NCI-H345 treated with DMSO at 0.1 percent for 48 hours (cell line): Measurements from ENCODE around the gene IAPP.
"Not testable (repeated sequence)": the region's sequence is repeated elsewhere in the genome, so short reads cannot be mapped to it uniquely, and the experiment has no call there.

ENCODE experiments used
- DNase-seq: peaks from one replicate; lab custom pipeline; 2025; ENCODE audit not compliant: unreplicated experiment; lab: John Stamatoyannopoulos, UW

Gene IAPP

DNA sequence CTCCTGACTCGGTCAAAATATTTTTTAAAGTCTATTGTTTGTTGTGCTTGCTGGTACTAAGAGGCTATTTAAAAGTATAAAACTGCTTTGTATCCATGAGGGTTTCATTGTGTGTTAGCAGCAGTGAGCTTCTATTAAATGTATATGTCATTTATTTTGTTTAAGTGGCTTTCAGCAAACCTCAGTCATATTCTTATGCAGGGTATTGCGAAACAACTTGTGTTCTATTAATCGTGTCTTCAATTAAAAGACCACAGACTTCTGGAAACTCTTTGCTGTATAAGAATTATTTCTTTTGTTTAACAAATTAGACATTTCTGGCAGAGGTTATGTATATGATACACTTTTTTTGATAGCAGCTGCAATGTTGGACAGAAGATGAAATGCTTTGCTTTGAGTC is 6.5 kb downstream of the IAPP start:
- no peak for DNase-seq

DNA sequence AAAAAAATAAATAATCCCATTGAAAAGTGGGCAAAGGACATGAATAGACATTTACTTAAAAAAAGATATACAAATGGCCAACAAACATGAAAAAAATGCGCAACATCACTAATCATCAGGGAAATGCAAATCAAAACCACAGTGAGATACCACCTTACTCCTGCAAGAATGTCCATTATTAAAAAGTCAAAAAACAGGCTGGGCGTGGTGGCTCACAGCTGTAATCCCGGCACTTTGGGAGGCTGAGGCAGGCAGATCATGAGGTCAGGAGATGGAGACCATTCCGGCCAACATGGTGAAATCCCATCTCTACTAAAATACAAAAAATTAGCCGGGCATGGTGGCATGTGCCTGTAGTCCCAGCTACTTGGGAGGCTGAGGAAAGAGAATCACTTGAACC is 8.6 kb downstream of the IAPP start:
- DNase-seq: not testable (repeated sequence)

DNA sequence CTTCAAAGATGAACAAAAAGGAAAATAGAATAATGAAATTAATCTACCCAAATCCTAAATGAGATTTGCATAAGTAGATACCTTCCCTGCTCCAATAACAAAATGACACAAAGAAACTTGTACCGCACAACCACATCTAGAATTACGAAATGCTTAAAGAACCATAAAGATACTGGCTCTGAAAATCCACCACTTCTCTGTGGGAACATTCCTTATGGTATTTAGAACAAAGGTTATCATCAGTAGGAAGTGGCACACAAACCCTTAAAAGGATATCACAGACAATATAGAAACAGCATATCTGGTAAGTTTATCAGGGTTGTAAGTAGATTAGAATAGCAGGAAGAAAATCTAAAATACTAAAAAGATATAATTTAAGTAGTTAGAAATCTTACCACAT is 11.6 kb downstream of the IAPP start:
- no peak for DNase-seq

DNA sequence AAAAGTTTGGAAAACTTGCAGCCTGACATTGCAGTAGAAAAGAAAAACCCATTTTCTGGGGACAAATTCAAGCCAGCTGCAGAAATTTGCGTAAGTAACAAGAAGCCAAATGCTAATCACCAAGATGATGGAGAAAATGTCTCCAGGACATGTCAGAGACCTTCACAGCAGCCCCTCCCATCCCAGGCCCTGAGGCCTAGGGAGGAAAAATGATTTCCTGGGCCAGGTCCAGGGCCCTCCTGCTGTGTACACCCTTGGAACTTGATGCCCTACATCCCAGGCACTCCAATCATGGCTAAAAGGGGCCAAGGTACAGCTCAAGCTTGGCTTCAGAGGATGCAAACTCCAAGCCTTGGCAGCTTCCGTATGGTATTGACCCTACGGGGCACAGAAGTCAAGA is 14.5 kb downstream of the IAPP start:
- no peak for DNase-seq

DNA sequence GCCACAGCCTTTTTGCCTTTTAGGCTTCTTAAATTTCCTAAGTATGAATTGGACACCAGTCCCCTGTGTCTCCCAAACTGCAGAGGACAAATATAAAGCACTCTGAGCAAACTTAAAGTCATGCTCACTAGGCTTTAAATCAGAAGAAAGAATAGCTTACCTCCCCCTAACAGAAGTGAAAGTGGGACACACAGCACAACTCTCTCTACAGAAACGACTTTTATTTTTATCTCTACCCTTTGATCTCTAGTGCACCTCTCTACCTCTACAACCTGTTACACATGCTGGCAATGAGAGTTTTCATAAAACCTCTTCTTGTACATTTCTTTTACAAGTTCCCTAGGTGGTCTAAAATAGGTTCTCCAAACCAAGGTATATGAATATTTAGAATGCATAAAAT is 19.7 kb downstream of the IAPP start:
- DNase-seq: no peak

DNA sequence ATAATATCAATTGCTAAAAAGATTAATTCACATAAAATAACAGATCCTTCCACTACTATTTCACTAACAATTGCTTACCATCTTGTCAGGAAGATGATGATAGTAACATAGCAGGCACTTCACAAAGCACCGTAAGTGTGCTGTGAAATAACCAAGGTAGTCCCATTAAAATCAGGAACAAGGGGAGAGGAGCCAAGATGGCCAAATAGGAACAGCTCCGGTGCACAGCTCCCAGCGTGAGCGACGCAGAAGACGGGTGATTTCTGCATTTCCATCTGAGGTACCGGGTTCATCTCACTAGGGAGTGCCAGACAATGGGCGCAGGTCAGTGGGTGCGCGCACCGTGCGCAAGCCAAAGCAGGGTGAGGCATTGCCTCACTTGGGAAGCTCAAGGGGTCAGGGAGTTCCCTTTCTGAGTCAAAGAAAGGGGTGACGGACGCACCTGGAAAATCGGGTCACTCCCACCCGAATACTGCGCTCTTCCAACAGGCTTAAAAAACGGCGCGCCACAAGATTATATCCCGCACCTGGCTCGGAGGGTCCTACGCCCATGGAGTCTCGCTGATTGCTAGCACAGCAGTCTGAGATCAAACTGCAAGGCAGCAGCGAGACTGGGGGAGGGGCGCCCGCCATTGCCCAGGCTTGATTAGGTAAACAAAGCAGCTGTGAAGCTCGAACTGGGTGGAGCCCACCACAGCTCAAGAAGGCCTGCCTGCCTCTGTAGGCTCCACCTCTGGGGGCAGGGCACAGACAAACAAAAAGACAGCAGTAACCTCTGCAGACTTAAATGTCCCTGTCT is 22.3 kb downstream of the IAPP start:
- not testable (repeated sequence) for DNase-seq

DNA sequence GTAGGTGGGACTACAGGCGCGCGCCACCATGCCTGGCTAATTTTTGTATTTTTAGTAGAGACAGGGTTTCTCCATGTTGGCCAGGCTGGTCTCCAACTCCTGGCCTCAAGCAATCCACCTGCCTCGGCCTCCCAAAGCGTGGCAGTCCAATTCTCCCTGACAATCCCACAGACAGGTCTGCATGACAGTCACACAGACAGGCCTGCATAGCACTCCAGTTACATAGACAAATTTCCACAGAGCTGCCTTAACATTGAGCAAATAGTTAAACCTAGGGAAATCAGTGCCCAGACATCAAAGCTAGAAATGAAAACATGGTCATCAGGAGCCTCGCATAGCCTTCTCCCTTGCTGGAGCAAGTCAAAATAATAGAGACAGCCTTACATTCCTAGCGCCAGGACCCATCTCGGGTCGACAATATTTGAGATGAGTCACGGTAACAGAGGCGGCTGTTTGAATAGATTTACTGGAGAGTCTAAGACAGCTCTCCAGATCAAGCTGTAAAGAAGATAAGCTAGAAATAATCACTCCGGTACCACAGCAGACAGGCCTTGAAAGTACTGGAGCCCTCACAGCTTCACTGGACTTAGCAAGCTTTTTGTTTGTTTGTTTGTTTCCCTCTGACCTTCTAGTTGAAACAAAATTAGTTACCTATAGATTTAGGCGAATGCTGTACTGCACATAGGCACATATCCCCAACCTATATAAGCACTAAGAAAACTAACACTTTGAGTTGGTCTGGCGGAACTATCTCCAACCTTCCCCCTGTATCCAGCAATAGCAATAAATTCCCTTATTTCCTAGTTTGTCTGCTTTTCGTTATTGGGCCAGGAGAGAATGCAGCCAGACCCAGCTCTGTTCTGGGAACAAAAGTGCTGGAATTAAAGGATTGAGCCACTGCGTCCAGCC is 40.9 kb downstream of the IAPP start:
- no peak for DNase-seq

DNA sequence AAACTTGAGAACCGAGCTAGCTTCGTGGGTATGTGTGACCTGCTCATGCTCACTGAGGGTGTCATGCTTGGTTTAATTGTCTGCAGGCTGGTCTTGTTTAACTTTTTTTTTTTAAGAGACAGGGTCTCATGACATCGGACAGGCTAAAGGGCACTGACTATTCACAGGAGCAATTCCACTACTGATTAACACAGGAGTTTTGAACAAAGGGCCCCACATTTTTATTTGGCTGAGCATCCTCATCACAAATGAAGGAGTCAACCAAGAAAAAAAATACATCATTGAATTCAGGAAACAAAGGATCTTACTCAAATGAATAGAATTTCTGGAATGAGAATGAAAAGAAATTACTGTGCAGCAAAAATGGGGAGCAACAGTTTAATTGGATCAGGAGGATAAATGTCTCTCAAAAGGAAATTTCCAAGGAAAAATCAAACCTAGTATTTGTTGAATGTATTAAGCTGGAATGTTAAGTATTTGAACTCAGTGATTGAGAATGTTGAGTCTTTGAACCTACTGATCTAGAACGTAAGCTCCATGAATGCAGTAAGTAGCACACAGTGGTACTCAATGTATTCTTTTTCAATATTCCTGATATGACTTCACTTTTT is 43.9 kb downstream of the IAPP start:
- no peak for DNase-seq

DNA sequence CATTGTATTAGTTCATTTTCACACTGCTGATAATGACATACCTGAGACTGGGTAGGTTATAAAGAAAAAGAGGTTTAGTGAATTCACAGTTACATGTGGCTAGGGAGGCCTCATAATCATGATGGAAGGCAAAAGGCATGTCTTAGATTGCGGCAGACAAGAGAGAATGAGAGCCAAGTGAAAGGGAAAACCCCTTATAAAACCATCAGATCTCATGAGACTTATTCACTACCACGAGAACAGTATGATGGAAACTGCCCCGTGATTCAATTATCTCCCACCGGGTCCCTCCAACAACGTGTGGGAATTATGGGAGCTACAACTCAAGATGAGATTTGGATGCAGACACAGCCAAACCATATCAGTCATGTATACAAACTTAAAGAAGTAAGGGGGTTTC is 45.7 kb downstream of the IAPP start:
- DNase-seq: not testable (repeated sequence)

DNA sequence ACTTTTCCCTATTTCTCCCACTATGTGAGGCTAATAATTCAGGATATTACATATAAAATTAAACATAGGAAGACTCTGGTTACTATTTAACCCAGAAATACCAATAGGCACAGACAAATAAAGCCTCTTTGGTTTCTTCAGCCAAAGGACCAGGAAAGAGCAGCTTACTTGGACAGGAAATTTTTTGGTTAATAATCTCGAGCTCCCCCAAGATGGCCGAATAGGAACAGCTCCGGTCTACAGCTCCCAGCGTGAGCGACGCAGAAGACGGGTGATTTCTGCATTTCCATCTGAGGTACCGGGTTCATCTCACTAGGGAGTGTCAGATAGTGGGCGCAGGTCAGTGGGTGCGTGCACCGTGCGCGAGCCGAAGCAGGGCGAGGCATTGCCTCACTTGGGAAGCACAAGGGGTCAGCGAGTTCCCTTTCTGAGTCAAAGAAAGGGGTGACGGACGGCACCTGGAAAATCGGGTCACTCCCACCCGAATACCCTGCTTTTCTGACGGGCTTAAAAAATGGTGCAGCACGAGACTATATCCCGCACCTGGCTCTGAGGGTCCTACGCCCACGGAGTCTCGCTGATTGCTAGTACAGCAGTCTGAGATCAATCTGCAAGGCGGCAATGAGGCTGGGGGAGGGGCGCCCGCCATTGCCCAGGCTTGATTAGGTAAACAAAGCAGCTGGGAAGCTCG is 46.5 kb downstream of the IAPP start:
- DNase-seq: not testable (repeated sequence)

DNA sequence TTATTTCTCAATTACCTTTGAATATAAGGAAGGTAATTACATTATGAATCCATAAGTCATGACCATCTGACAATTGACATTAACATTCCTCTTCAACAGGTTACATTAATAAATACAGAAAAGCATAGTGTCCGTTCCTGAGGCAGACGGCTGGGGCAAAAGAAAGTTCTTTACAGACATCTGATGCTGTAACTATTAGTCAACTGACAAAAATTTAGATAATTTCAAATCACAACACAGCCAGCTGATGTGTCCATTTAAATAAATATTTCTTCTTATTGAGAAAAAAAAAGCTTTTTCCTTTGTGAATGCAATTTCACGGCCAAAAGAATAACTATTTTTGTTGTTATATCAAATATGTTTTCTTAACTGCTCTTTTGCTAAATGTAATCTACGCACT is 55.5 kb downstream of the IAPP start:
- no peak for DNase-seq
